ENCODE data around the gene WAS.

DNA sequence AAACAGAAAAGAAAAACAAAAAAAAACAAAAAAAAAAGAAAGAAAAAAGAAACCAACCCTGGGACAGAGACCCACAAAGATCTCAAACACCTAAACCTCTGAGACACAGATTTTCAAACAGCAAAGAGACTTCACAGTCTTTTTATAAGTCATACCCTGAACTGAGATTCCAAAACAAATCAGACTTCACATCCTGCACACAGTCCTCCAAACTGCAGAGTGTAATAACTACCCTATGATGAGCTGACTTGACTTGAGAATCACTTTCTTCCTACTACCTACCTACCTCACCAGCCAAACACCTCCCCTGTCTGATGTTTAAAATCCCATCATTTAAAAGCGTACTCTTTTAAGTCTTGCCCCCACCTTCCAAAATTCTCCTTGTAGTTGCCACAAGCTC is 52.7 kb downstream of the WAS start:
- TF ChIP-seq, protein P1, sequence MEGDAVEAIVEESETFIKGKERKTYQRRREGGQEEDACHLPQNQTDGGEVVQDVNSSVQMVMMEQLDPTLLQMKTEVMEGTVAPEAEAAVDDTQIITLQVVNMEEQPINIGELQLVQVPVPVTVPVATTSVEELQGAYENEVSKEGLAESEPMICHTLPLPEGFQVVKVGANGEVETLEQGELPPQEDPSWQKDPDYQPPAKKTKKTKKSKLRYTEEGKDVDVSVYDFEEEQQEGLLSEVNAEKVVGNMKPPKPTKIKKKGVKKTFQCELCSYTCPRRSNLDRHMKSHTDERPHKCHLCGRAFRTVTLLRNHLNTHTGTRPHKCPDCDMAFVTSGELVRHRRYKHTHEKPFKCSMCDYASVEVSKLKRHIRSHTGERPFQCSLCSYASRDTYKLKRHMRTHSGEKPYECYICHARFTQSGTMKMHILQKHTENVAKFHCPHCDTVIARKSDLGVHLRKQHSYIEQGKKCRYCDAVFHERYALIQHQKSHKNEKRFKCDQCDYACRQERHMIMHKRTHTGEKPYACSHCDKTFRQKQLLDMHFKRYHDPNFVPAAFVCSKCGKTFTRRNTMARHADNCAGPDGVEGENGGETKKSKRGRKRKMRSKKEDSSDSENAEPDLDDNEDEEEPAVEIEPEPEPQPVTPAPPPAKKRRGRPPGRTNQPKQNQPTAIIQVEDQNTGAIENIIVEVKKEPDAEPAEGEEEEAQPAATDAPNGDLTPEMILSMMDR (IDR thresholded peaks at IDR 0.05; ENCODE audit: insufficient read depth, low read length): no peak
- TF ChIP-seq POLR2AphosphoS5 (IDR thresholded peaks at IDR 0.05; ENCODE audit: low read depth): no peak
